Astrocyte of the hippocampus (primary cell): ENCODE measurements around the gene MYOCD.

ENCODE experiments used
- DNase-seq: peaks from one replicate; pipeline ENCODE4 v3.0.0; 2011; ENCODE audit warnings: low read depth, low spot score

The MYOCD gene

GRCh38 chr17:12712415-12712814, 46.7 kb downstream of the MYOCD start:
- DNase-seq, result no peak

DNA sequence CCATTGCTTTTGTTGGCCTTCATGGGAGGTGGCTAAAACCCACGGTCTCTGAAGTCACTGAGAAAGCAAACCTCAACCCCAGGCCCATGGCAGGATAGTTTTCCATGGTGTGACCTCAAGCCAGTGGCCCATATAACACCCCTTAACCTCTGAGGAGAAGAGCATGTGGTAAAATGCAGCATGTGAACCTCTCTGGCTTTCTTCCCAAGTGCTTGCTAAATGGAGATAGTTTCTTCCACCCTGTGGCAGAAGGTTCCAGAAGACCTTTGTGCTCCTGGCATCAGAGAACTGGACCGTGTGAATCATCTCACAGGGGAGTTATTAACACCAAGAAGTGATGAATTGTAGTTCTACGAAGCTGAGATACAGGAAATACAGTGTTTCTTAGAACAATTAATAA, 47.3 kb downstream of the MYOCD start:
- DNase-seq, result no peak

DNA sequence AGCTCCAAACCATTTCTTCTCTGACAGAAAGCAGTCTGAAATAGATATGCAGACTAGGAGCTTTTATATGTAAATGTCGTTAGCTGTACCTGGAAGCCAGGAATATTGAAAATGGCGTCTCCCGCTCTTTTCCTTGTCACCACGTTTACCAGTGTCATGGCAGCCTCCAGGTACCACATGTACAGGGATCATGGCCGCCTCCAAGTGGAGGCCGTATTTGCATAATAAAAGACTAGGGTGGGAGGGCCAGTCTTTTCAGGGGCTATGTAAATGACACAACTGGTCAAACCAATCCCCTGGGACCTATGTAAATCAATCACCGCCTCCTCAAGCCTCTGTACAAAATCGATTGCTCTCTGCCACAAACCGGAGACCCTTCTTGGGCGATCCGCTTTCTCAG, 54.3 kb downstream of the MYOCD start:
- DNase-seq, result no peak

DNA sequence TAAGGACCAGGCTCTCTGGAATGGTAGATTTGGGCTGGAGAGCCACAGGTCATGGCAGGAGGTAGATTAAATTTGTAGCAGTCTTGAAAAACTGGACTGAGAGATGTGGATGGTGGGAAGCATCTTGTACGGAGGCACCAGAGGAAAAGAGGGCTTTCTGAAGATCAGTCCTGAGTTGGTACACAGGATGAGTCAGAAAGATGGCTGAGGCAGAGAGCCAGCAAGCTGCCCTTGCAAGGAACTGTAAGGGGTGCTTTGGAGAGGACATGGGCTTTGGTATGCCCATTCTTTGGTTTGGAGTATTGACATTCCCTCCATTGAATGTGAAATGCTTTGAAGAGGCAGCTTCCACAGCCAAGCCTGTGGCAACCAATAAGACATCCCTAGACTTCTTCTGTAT, 55.9 kb downstream of the MYOCD start:
- DNase-seq, result no peak

- no peak for DNase-seq
Observed at GRCh38 chr17:12722282-12722681, 56.6 kb downstream of the MYOCD start.

DNA sequence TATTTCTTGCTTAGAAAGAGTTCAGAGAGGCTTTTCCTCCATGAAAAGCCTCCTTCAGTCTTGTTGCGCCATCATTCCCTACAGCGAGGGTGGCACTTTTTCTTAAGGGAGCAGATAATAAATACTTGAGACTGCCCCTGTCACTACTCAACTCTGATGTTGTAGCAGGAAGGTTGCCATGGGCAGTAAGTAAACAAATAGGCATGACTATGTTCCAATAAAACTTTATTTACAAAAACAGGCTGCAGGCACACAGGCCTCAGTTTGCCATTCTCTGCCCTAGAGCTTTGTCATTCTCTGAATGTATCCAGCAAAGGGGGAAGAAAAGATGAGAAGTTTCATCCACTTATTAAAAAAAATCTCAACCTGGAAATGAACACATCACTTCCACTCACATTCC, 60.4 kb downstream of the MYOCD start:
- DNase-seq, result no peak

- no peak for DNase-seq
Observed at GRCh38 chr17:12727076-12727760, 61.5 kb downstream of the MYOCD start.

DNA sequence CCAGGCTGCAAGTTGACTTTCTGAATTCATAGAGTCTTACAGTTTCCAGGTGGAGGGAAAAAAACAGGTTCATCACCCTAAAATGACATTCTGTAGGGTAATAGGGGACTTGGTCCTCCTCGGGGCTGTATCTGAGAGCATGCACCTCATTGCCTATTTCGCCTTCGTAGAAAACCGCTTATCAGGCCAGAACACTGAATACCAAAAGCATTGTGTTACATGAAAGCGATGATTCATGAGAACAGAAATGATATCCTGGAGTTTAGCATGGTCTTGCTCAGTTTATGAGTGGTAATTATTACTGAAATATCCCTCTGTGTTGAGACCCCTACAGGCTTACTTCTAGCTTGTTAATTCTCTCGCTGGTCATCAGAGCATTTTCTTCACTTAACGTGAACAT, 62.2 kb downstream of the MYOCD start:
- no peak for DNase-seq

GRCh38 chr17:12729086-12729485, 63.4 kb downstream of the MYOCD start:
- DNase-seq, result no peak

DNA sequence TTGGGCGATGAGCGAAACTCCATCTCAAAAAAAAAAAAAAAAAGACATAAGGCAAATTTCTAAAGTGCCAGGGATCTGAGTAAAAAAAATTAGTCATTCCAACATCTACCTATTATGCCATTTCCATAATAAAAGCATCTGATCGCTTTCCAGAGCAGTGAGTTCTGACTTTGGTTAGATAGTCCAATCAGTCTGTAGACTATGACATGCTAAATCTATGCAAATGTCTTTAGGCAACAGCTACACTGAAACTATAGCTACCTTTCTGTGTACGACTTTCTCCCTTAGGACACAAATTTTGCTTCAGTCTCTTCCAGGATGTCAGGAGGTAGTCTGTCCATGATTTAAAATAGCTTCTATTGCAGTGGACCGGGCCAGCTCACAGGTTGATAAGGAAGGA, 64.7 kb downstream of the MYOCD start:
- DNase-seq, result no peak

DNA sequence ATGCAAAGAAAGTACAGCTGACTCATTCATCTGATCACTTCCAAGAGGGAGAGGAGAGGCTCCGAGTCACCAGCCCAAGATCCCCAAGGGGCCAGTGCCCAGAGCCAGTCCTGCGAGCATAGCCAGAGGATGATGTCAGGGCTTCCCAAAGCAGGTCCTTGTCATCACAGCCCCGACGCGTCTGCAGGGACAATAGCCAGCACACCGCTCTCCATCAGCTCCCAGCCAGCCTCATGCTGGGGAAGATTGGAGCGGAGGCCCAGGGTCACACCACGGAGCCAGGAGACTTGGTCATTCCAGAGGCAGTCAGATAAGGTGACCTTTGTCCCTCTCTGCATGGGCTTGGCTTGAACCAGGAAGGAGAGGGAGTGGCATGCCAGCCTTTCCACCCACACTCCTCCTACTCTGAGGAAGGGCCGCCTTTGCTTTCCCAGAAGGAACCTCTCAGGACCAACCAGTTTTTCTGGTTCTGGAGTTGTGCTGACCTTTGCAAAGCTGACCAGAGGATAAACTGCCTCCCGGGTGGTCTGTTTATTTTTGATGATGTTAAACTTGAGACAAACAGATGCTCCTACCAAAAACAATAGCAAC, 65.3 kb downstream of the MYOCD start:
- DNase-seq, result peak; percentile 59

DNA sequence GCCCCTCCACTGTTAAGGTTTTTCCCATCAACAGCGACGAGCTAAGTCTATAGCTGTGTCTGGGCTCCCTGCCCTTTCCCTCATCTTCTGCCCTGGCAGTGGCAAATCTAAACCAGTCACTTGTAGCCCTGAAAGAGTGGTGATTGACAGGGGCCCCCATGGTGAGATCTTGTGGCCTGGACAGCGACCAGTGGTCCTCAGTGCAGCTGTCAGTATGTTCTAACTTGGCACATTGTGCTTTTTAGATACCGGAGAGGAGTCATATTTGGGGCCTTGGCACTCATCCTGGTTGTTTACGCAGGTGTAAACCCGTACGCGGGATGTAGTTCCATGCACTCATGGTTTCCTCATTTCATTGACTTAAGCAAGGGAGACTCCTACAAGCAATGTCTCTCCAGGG, 66.1 kb downstream of the MYOCD start:
- DNase-seq, result no peak

DNA sequence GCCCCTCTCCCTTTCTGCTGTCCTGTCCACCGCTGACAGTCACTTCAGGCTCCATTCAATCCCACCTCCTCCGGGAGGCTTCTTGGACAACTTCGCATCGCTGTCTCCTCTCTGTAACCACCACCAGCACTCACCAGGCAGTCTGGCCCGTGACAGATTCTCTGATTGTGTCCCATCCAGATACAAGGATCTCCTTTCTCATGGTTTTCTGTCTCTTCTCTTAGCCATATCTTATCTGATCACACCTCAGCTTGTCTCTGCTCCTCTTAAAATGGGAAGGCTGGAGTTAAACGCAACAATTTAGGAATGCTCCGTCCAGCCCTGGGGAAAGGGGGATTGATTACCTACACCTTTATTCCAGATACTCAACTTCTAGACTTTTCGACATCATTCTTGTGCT, 66.7 kb downstream of the MYOCD start:
- no peak for DNase-seq

GRCh38 chr17:12734926-12735325, 69.2 kb downstream of the MYOCD start:
- no peak for DNase-seq

DNA sequence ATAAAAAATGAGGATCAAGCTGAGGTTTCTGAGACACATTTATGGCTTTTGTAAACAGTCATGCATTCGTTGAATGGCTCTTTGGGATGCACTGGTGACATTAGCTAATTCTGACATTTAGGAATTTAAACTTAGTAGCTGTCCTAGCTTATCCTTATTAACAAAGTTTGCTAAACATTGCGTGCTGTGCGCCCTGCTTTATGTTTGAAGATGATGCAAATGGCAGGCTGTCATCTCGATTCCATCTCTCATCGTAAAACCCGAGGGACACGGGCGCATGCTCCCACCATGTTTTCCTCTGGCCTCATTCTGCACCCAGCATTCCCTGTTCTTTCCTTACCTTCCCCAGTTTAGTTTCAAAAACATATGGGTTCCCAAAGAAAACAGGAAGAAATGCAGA, 69.8 kb downstream of the MYOCD start:
- no peak for DNase-seq

- no peak for DNase-seq
Observed at GRCh38 chr17:12736526-12736925, 70.8 kb downstream of the MYOCD start.

DNA sequence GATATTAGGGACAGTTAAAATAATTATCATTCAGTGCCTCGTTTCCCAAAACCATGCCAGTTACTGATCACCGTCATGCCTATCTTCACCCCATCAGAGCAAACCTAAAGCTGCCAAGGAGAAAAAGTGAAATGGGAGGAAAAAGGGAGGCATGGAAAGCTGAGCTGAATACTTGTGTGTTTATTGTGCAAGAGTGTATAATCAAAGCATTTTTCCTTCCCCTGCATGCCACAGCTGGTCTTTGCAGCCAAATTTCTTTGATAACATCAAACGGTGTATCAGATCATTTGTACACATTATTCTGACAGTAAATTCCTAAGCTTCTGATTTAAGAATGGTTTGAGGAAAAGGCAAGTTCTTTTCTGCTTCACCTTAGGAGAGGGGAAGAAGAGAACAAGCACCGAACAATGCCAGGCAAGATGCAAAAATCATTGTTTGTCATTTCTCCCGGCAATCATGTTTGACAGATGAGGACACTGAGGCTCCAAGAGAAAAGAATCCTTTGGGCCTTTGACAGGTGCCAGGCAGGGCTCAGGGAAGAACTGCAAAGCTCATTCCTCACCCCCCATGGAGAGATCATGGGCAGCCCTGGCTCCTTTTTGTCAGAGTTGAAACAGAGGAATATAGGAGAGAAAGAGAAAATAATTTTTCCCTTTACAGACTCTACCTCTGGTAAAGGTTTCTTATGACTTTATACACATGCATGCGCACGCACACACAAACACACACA, 72.2 kb downstream of the MYOCD start:
- peak; percentile 16 for DNase-seq

DNA sequence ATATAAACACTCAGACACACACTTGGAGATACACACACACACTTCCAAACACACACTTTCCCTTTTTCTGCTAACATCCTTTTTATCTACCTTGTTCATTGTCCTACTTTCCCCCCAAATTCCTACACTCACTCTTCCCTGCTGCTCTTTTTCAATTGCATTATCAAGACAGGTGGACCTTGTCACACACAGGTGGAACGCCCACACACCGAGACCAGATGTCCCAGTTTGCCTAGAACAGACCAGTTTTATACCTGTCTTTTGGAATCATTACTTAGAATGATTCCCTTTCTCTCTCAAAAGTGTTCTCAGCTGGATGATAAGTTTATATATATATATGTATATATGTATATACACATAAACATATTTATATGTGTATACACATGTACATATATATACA, 72.9 kb downstream of the MYOCD start:
- no peak for DNase-seq

DNA sequence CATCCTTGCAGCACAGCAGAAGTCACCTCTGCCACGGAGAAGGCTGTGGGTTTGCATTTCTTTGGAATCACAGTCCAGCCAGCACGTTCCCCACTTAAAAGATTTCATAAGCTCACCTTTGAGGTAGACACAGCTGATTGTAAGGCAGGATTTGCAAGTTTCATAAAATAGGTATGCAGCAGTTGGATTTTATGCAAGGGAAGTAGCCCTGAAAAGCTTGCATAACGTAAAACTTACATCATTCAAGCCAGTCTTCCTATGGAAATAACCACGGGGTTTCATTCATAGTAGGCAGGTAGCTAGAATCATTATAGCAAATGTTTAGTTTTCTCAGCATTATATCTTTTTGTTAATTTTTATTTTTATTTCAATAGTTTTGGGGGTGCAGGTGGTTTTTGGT, 73.8 kb downstream of the MYOCD start:
- no peak for DNase-seq

DNA sequence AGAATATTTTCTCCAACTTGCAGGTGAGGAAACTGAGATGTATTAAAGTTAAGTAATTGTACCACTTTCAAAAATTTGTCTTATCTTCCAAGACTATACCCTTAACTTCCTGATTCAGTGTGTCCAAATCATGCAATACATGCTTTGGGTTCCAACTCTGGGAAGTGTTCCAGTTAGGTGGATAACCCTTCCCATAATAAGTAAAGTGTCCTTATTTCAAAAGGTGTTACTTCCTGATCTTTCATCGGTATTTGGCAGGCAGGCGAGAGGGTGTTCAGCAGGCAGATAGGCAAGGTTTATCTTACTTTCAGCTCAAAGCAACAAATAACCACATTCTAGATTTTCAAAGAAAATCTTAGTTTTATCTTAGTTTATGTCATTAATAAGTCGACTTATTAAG, 77.4 kb downstream of the MYOCD start:
- no peak for DNase-seq

- no peak for DNase-seq
Observed at GRCh38 chr17:12744298-12744697, 78.6 kb downstream of the MYOCD start.

GRCh38 chr17:12744786-12745185, 79.1 kb downstream of the MYOCD start:
- DNase-seq, result no peak

DNA sequence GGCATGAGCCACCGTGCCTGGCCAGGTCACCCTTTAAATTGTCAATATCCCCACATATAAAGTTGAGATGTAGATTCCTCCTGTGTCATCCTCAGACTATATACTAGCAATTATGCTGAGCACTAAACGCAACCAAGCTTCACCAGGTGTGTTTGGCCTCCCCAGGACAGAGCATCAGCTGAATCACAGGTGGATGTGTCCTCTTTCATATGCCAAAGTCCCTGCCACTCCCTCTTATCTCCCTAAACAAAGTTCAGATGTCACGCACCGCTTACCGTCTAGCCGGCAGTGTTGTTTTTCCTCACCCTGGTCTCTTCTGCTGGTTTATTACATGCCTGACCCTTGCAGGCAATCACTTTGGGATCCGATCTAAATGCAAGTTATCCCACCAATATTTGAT, 79.8 kb downstream of the MYOCD start:
- DNase-seq, result no peak
